B cell (primary cell): ENCODE results near the gene RUVBL1. TPM values are rescaled to one million over a fixed set of nuclear protein-coding genes. Genes with fewer than 3 reads are reported as not detected.

ENCODE experiments used
- ATAC-seq: fragments of 200-7000 bp; cut with Tn5 transposase; one replicate; pipeline ENCODE4 v1.10.0; 2021; ENCODE audit warnings: low read depth, mild to moderate bottlenecking, moderate number of reproducible peaks, moderate library complexity
- CTCF ChIA-PET: fragments of 350-600 bp; sonication (Branson Sonifier 250); formaldehyde crosslinking; loops from one replicate; lab custom pipeline; 2021; ENCODE audit warnings: antibody characterized with exemption, inconsistent platforms; lab: Charles Lee
- POLR2A ChIA-PET: fragments of 350-600 bp; sonication (Branson Sonifier 250); formaldehyde crosslinking; loops from one replicate; lab custom pipeline; 2021; ENCODE audit warnings: antibody characterized with exemption; lab: Charles Lee
- DNase-seq: peaks from one replicate; pipeline ENCODE4 v3.0.0; 2013
- H2AFZ ChIP-seq: 2 replicates; pipeline ENCODE4 v1.6.1; 2012; ENCODE audit warnings: mild to moderate bottlenecking, low read depth, low read length; ENCODE audit not compliant: insufficient read depth, poor library complexity, severe bottlenecking
- H3K27ac ChIP-seq, 2 donors: 1 replicate in 1 of 2; 2 replicates in 1 of 2; pipeline ENCODE4 v1.5.1; 2012 to 2013; ENCODE audit warnings: low read length in 2 of 2, mild to moderate bottlenecking in 2 of 2, moderate library complexity in 1 of 2
- H3K27me3 ChIP-seq, 4 experiments: fragments of 200-600 bp in 1 of 4; sonication (generic) in 1 of 4; replicated peaks in 1 of 4; 1 replicate in 2 of 4; 2 replicates in 2 of 4; pipeline versions ENCODE4 v1.6.1 to v1.7.0; 2013 to 2016; ENCODE audit warnings: low read length in 3 of 4, mild to moderate bottlenecking in 2 of 4, mixed read lengths in 1 of 4, moderate library complexity in 1 of 4; ENCODE audit not compliant: insufficient read depth in 4 of 4, control insufficient read depth in 3 of 4; ENCODE audit errors: control extremely low read depth in 1 of 4
- H3K36me3 ChIP-seq, 2 experiments: replicated peaks in 1 of 2; 1 replicate in 1 of 2; 2 replicates in 1 of 2; pipeline versions ENCODE4 v1.6.1 to v1.7.1; 2013; ENCODE audit warnings: low read length in 1 of 2; ENCODE audit not compliant: insufficient read depth in 2 of 2, control insufficient read depth in 1 of 2; ENCODE audit errors: control extremely low read depth in 1 of 2, extremely low read depth in 1 of 2
- H3K4me1 ChIP-seq, 2 donors: fragments of 200-600 bp in 1 of 2; sonication (generic) in 1 of 2; 1 replicate in 1 of 2; 2 replicates in 1 of 2; pipeline versions ENCODE4 v1.5.1 to v1.6.1; 2013 to 2017; ENCODE audit warnings: low read length in 2 of 2; ENCODE audit not compliant: control insufficient read depth in 2 of 2, insufficient read depth in 2 of 2
- H3K4me2 ChIP-seq: replicated peaks from 2 replicates; pipeline ENCODE3; 2012; ENCODE audit warnings: mild to moderate bottlenecking, low read depth, low read length; ENCODE audit not compliant: poor library complexity, severe bottlenecking
- H3K4me3 ChIP-seq, 5 experiments: fragments of 200-600 bp in 1 of 5; sonication (generic) in 1 of 5; 1 replicate in 3 of 5; 2 replicates in 2 of 5; pipeline versions ENCODE4 v1.5.1 to v1.7.0; 2011 to 2016; ENCODE audit warnings: low read length in 4 of 5, mild to moderate bottlenecking in 4 of 5, low read depth in 2 of 5, control low read depth in 1 of 5, moderate library complexity in 1 of 5; ENCODE audit not compliant: insufficient read depth in 1 of 5; ENCODE audit errors: control extremely low read depth in 1 of 5, extremely low read depth in 1 of 5
- H3K79me2 ChIP-seq: fragments of 200-600 bp; sonication (generic); one replicate; pipeline ENCODE4 v1.6.0; 2016; ENCODE audit warnings: low read length; ENCODE audit not compliant: control insufficient read depth, insufficient read depth
- H3K9ac ChIP-seq: fragments of 200-600 bp; sonication (generic); 2 replicates; pipeline ENCODE4 v1.6.1; 2017; ENCODE audit warnings: mild to moderate bottlenecking, low read length, moderate library complexity
- H3K9me3 ChIP-seq, 3 donors: one replicate each; pipeline versions ENCODE4 v1.6.1 to v1.7.1; 2013; ENCODE audit warnings: low read length in 2 of 3; ENCODE audit not compliant: control insufficient read depth in 2 of 3, insufficient read depth in 1 of 3; ENCODE audit errors: control extremely low read depth in 1 of 3
- H4K20me1 ChIP-seq: 2 replicates; pipeline ENCODE4 v1.6.0; 2012; ENCODE audit warnings: mild to moderate bottlenecking, low read length; ENCODE audit not compliant: insufficient read depth, control insufficient read depth, poor library complexity, severe bottlenecking
- H3K27ac Mint-ChIP-seq: one replicate; pipeline ENCODE4 v1.8.0; 2021; ENCODE audit warnings: mixed read lengths
- H3K27me3 Mint-ChIP-seq: one replicate; pipeline ENCODE4 v1.8.0; 2021; ENCODE audit warnings: mixed read lengths
- H3K4me1 Mint-ChIP-seq: one replicate; pipeline ENCODE4 v1.8.0; 2021; ENCODE audit warnings: mixed read lengths
- H3K4me3 Mint-ChIP-seq: one replicate; pipeline ENCODE4 v1.8.0; 2021; ENCODE audit warnings: mixed read lengths
- H3K9me3 Mint-ChIP-seq: one replicate; pipeline ENCODE4 v1.8.0; 2022; ENCODE audit warnings: mixed read lengths; ENCODE audit not compliant: insufficient read depth
- CTCF ChIP-seq: fragments of 200-600 bp; IDR thresholded peaks from one replicate; pipeline ENCODE4 v1.8.0; 2022; ENCODE audit warnings: antibody characterized with exemption, mild to moderate bottlenecking
- EZH2 ChIP-seq: IDR thresholded peaks from 2 replicates; pipeline ENCODE4 v1.6.1; 2012; ENCODE audit warnings: borderline replicate concordance, low read depth, mild to moderate bottlenecking, moderate library complexity, low read length; ENCODE audit not compliant: insufficient read depth, poor library complexity, severe bottlenecking
- WGBS: methylation state at CpG from one replicate; pipeline ENCODE4 v1.1.5; 2013; ENCODE audit warnings: missing lambda C conversion rate; ENCODE audit not compliant: insufficient coverage; 5-methylcytosine and 5-hydroxymethylcytosine counted together
- intact Hi-C: fragments of 100-400 bp; cut with micrococcal nuclease; formaldehyde crosslinking; loops from one replicate; pipeline ENCODE4 v1.10.0; 2022
- polyA plus RNA-seq: library from polyadenylated mRNA; depleted of rRNA; stranded (reverse); fragments of >200 nt; gene quantifications from 2 replicates; pipeline ENCODE4 v1.2.3, GENCODE V29; 2012
- total RNA-seq, 2 donors: library from RNA; stranded (reverse); fragments of 120-200 nt in 1 of 2; gene quantifications; 1 replicate in 1 of 2; 2 replicates in 1 of 2; pipeline versions ENCODE4 v1.2.3 to v1.2.4, GENCODE V29; 2013 to 2022

RUVBL1 gene
- total and polyA plus RNA-seq, 2 donors (not counting 1 experiment from before 2014, with no cell fraction given), result 20.4 to 20.5 TPM

DNA sequence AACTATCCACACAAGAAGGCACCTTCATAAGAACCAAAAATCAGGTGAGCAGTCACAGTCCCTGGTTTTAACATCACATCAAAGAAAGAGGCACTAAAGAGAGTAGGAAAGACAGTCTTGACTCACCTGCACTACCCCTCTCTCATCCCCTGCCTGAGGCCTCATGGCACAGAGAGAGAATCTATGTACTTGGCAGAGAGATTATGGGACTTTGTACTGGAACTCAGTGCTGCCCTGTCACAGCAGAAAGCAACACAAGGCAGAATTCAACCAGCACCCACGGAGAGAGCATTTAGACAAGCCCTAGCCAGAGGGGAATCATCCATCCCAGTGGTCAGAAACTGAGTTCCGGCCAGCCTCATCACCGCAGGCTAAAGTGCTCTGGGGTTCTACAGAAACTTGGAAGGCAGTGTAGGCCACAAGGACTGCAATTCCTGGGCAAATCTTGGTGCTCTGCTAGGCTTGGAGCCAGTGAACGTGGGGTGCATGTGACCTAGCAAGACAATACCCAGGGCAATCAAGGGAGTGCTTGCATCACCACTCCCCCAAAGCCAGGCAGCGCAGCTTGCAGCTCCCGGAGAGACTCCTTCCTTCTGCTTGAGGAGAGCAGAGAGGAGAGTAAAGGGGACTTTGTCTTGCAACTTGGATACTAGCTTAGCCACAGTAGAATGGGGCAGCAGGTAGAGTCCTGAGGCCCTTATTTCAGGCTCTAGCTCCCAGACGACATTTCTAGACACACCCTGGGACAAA is 8.5 kb upstream of the RUVBL1 start:
- no peak overlapping the region for H3K27ac ChIP-seq
- no peak overlapping the region for H3K4me2 ChIP-seq
- peaks cover 0 to 3% (median 0%) of the 10 kb centered on the region in 4 experiments for H3K27me3 ChIP-seq
- Mint-ChIP-seq H3K4me1 (no peaks in the 10 kb centered on the region), H3K4me3 (no peak overlapping the region), H3K27ac (no peak overlapping the region), H3K9me3 (no peaks in the 10 kb centered on the region), H3K27me3 (peaks cover 14% of the 10 kb centered on the region)
- no peaks in the 10 kb centered on the region for H3K4me1 ChIP-seq
- intact Hi-C loops, result loop anchor here (2.0 kb wide), 1 partner anchor 479 kb away; no protein-coding TSS in a partner anchor
- H3K4me3 ChIP-seq, result no peak overlapping the region
- ChIA-PET POLR2A (no interaction called here), CTCF (interaction anchor here (1.7 to 3.5 kb wide), 5 partner anchors 8 to 66 kb away, joined by 8 to 78 read pairs (median 14); partner anchors contain the start of gene RUVBL1)
- DNase-seq (no peak), ATAC-seq (no peak)
- no peak overlapping the region for H2AFZ ChIP-seq
- H3K79me2 ChIP-seq, result no peaks in the 10 kb centered on the region
- H4K20me1 ChIP-seq, result no peaks in the 10 kb centered on the region
- H3K9me3 ChIP-seq, result peaks cover 0 to 10% (median 0%) of the 10 kb centered on the region in 3 donors
- WGBS, result 96% methylated on average over 5 of the region's 7 CpGs
- H3K36me3 ChIP-seq, result no peaks in the 10 kb centered on the region
- no peak overlapping the region for H3K9ac ChIP-seq
- TF ChIP-seq CTCF, result no peak
- no peak for TF ChIP-seq EZH2

DNA sequence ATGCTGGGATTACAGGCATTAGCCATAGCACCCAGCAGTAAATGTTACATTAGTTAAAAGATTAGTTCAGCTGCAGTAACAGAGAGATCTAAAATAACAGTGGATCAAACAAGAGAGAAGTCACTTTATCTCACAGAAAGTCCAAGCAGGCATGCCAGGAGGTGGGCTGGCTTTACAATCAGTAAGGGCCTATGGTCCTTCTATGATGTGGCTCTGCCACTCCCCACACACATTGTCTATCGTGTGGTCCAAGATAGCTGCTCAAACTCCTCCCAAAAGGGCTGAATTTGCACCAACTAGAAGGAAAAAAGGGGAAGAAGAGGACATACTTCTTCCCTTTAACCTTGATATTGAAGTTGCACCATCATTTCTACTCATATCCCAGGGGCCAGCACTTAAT is 4.6 kb upstream of the RUVBL1 start:
- no peak overlapping the region for H3K4me3 ChIP-seq
- DNase-seq (no peak), ATAC-seq (no peak)
- H3K9me3 ChIP-seq, result peaks cover 0 to 10% (median 0%) of the 10 kb centered on the region in 3 donors
- ChIA-PET CTCF (interaction anchor here (1.4 to 1.9 kb wide), 2 partner anchors 24 to 52 kb away, joined by 3 to 6 read pairs; no protein-coding TSS in a partner anchor), POLR2A (interaction anchor here (0.9 kb wide), 1 partner anchor 24 kb away, joined by 3 read pairs; no protein-coding TSS in a partner anchor)
- H3K9ac ChIP-seq, result no peak overlapping the region
- no peak for TF ChIP-seq CTCF
- TF ChIP-seq EZH2, result no peak
- peaks cover 0 to 3% (median 0%) of the 10 kb centered on the region in 4 experiments for H3K27me3 ChIP-seq
- no peak overlapping the region for H2AFZ ChIP-seq
- no peaks in the 10 kb centered on the region for H3K36me3 ChIP-seq
- no peak overlapping the region for H3K27ac ChIP-seq
- no peak overlapping the region for H3K4me2 ChIP-seq
- H3K4me1 Mint-ChIP-seq, result peaks cover 13% of the 10 kb centered on the region
- no peaks in the 10 kb centered on the region for H3K79me2 ChIP-seq
- no CpG with 5 or more reads among the region's 1 CpG for WGBS
- no peaks in the 10 kb centered on the region for H4K20me1 ChIP-seq
- H3K27me3 Mint-ChIP-seq, result no peaks in the 10 kb centered on the region
- peaks cover 6 to 8% of the 10 kb centered on the region in 2 donors for H3K4me1 ChIP-seq
- intact Hi-C loops, result loop anchor here (10.0 kb wide), 1 partner anchor 533 kb away; the partner anchor contains the start of genes MCM2 and TPRA1
- H3K4me3 Mint-ChIP-seq, result no peak overlapping the region
- no peak overlapping the region for H3K27ac Mint-ChIP-seq
- H3K9me3 Mint-ChIP-seq, result peaks cover 4% of the 10 kb centered on the region
